ENCODE results near the gene APOL4. TPM values are rescaled to one million over a fixed set of nuclear protein-coding genes. Genes with fewer than 3 reads are reported as not detected.

Gene APOL4
- total RNA-seq, 1 donor from 2014 or later: not detected

- TF ChIP-seq, protein P1, sequence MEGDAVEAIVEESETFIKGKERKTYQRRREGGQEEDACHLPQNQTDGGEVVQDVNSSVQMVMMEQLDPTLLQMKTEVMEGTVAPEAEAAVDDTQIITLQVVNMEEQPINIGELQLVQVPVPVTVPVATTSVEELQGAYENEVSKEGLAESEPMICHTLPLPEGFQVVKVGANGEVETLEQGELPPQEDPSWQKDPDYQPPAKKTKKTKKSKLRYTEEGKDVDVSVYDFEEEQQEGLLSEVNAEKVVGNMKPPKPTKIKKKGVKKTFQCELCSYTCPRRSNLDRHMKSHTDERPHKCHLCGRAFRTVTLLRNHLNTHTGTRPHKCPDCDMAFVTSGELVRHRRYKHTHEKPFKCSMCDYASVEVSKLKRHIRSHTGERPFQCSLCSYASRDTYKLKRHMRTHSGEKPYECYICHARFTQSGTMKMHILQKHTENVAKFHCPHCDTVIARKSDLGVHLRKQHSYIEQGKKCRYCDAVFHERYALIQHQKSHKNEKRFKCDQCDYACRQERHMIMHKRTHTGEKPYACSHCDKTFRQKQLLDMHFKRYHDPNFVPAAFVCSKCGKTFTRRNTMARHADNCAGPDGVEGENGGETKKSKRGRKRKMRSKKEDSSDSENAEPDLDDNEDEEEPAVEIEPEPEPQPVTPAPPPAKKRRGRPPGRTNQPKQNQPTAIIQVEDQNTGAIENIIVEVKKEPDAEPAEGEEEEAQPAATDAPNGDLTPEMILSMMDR (conservative IDR thresholded peaks at IDR 0.05; ENCODE audit: low read depth, low read length): no peak
- no peak for DNase-seq (ENCODE audit: low read depth)
- no peak overlapping the region for H3K4me3 ChIP-seq (ENCODE audit: low read depth, low read length)
Observed at GRCh38 chr22:36171941-36172340, 29.7 kb downstream of the APOL4 start.

DNA sequence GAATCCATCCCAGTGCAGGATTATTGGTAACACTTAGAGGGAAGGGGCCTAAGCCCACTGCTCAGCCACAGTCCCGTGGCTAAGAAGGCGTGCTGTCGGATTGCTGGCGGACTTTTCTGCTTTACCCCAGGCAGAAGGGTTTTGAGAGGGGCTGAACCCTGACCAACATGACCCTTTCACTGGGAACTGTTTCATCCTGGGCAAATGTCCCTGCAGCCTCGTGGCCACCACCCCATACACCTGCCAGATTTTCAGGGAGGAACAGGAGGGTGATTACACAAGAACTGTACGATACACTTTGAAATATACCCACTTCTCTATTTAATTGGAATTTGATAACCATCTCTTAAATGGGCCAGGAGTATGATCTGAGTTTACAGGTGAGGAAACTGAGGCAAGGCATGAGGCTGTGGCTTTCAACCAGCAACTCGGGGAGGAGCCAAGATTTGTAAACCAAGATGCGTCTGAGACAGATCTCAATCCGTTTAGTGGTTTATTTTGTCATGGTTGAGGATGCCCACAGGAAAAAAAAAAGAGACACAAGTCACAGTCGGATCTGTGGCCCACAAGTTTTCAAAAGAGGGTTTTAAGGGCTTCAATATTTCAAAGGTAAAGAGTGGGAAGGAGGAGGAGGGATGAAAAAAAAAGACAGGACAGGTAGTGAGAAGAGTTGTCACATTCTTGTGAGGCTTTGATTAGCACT lies 34.9 kb downstream of the APOL4 start:
- DNase-seq (ENCODE audit: low read depth): no peak
- TF ChIP-seq, protein P1 (conservative IDR thresholded peaks at IDR 0.05; ENCODE audit: low read depth, low read length): no peak
- no peak overlapping the region for H3K4me3 ChIP-seq (ENCODE audit: low read depth, low read length)

GRCh38 chr22:36166086-36166485 lies 35.5 kb downstream of the APOL4 start:
- DNase-seq (ENCODE audit: low read depth): no peak
- TF ChIP-seq, protein P1 (conservative IDR thresholded peaks at IDR 0.05; ENCODE audit: low read depth, low read length): no peak
- no peak overlapping the region for H3K4me3 ChIP-seq (ENCODE audit: low read depth, low read length)

GRCh38 chr22:36165141-36165540 lies 36.5 kb downstream of the APOL4 start:
- no peak overlapping the region for H3K4me3 ChIP-seq (ENCODE audit: low read depth, low read length)
- TF ChIP-seq, protein P1 (conservative IDR thresholded peaks at IDR 0.05; ENCODE audit: low read depth, low read length): no peak
- no peak for DNase-seq (ENCODE audit: low read depth)

- DNase-seq (ENCODE audit: low read depth): no peak
Observed at GRCh38 chr22:36164621-36165020, 37.0 kb downstream of the APOL4 start.

GRCh38 chr22:36163497-36163896 lies 38.1 kb downstream of the APOL4 start:
- DNase-seq (ENCODE audit: low read depth): no peak
- no peak overlapping the region for H3K4me3 ChIP-seq (ENCODE audit: low read depth, low read length)
- TF ChIP-seq, protein P1 (conservative IDR thresholded peaks at IDR 0.05; ENCODE audit: low read depth, low read length): no peak

More at GRCh38 chr22:36164621-36165020, 37.0 kb downstream of the APOL4 start:
- TF ChIP-seq, protein P1 (conservative IDR thresholded peaks at IDR 0.05; ENCODE audit: low read depth, low read length): no peak
- no peak overlapping the region for H3K4me3 ChIP-seq (ENCODE audit: low read depth, low read length)
